Vagina (tissue), 2 donors: ENCODE results near the gene CFAP45.

Experiments used
- CTCF ChIP-seq, 3 experiments: fragments of 450-650 bp in 2 of 3; fragments of 200-600 bp in 1 of 3; sonication (generic) in 1 of 3; IDR thresholded peaks; one replicate each; pipeline ENCODE4 v1.5.1; 2017 to 2019; ENCODE audit warnings: antibody characterized with exemption in 3 of 3, mild to moderate bottlenecking in 2 of 3, moderate library complexity in 2 of 3
- POLR2AphosphoS5 ChIP-seq, 2 donors: sonication (generic); formaldehyde crosslinking; IDR thresholded peaks; one replicate each; pipeline ENCODE4 v1.9.0; 2017; ENCODE audit warnings: antibody characterized with exemption in 2 of 2, mild to moderate bottlenecking in 2 of 2, low read depth in 1 of 2; ENCODE audit not compliant: insufficient read depth in 1 of 2

DNA sequence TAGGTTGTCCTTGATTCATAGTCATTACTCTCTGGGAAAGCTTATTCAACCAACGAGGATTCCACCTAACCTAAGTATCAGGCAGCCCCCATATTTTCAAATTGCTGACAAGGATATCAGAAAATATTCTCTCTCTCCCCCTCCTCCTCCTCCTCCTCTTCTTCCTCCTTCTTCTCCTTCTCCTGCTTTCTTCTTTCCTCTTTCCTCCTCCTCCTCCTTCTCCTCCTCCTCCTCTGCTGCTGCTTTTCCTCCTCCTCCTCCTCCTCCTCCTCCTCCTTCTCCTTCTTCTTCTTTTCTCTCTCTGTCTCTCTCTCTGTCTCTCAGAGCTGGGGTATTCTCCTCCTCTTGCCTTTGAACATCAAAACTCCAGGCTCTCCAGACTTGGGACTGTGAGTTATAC, 48.0 kb upstream of the CFAP45 start:
- TF ChIP-seq CTCF (IDR thresholded peaks at IDR 0.05), result no peak
- no peak for TF ChIP-seq POLR2AphosphoS5 (IDR thresholded peaks at IDR 0.05; ENCODE audit: insufficient read depth in 1 of 2, low read depth in 1 of 2)
